DMS153 treated with DMSO at 0.1 percent for 48 hours (cell line): ENCODE results near the gene IDI1.
"Not testable (repeated sequence)": the region's sequence is repeated elsewhere in the genome, so short reads cannot be mapped to it uniquely, and the experiment has no call there.

ENCODE experiments used
- DNase-seq: peaks from one replicate; lab custom pipeline; 2025; ENCODE audit not compliant: unreplicated experiment; lab: John Stamatoyannopoulos, UW

IDI1 gene

DNA sequence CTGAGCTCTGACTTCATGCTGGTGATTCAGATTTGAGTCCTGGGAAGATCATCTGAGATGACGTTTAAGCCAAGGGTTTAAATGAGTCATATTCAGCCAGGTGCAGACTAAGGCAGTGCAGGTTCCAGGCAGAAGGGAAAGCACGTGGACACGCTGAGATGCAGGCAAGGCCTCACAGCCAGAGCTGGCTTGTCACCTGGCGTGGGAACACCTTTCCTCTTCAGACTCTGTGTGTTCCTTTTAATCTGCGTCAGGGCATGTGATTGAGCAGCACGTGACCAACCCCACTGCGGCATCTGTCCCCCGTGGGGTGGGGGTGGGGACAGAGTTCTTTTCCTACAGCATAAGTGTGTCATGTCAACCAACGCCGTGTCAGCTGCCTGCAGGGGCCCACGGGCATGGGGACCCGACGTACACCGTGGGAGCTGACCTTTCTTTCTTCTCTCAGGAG is 12.6 kb downstream of the IDI1 start:
- DNase-seq: no peak

DNA sequence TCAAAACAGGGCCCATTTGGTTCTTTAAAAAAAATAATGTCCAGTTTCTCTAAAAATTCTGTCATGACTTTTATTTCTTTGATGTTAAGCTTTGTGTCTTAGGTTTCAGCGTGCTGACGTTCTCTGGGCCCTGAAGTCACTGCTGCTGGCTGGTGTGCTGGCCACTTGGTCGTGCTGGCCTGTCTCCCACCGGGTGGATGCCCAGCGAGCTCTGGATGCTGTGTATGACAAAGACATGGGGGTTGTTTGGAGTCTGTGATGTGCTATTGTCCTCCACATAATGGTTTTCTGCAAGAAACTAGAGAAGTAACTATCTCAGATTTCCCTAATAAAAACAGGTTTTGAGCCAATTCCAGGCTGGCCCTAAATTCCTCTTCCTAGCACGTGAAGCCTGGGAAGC is 13.7 kb downstream of the IDI1 start:
- no peak for DNase-seq

DNA sequence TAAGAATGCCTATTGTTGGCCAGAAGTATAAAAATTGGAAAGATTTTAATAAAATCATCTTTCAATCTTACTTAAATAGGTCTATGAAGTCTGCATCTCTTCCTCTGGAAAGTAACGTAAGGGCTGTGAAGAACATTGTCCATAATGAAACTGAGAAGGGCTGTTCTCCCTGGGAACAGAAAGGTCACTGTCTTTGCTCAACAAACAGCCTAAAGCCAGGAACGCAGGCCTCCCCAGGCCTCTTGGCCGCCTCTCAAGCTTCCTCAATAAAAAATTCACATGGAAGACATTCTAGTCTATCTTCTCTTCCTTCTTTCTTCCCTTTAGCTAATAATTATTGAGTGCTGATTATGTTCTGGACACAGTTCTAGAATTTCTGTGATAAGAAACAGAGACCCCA is 14.2 kb downstream of the IDI1 start:
- no peak for DNase-seq

DNA sequence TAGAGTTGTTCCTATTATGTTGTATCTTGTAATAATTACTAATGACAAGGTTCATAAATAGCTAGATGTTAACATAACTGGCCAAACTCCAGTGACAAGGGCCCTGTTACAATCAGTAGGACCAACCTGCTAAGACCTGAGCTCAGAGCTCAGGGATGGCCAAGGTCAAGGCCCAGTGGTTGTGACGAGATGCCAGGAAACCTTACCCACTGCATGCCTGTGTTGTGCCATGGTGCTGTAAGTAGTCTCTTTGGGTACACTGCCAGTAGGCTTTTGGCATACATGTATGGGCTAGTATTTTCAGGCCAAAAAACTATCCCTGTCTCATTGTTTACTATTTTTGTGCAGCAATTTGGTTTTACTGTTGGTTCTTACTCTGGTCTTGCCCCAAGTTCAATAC is 15.3 kb downstream of the IDI1 start:
- DNase-seq: no peak

DNA sequence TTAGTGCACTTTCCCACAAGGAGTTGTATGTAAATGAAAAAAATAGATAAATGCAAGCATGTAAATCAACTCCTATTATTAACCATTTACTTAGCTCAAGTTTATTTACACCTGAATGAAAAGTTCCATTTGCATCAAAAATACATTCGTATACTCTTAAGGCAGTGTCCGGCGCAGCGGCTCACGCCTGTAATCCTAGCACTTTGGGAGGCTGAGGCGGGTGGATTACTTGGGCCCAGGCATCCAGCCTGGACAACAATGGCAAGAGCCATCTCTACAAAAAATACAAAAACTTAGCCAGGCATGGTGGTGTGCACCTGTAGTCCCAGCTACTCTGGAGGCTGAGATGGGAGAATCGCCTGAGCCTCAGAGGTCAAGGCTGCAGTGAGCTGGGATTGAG is 19.1 kb downstream of the IDI1 start:
- no peak for DNase-seq

DNA sequence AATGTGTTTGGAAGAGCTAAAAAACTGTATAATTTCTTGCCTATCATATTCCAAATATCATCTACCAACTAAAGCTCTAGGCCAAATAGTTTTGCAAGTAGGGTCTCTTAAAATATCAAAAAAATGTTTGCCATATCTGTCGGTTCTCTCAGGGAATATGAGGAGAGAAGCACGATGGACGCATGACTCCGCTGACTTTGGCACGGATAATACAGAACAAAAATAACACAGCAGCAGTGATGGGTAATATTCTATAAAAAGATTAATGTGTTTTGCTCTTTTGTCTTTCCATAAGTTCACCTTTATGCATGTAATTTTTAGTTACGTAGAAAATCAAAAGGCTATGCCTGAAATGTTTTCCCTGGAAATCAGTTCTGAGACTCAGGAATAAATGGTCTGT is 22.3 kb downstream of the IDI1 start:
- no peak for DNase-seq

DNA sequence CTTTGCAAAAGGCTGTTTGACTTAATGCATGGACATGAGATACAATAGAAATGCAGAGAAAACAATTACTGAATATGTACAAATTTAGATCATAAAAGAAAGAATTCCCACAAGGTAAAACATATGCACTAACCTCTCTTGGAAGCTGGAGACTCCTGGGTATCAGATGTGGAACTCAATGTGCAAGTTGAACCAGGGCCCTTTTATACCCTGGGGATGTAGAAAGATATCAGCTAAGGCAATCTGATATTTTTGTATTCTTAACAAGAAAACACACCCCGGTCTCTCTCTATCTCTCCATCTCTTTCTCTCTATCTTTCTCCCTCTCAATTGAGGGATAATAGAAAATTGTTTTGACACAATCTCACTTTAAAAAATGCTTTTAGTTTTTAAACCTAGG is 23.2 kb downstream of the IDI1 start, which contains the start of gene IDI2:
TSS of gene IDI2 (minus strand) at position 177 of the 400 bp plus-strand sequence. CDS start 1,136 bp downstream, outside the sequence.
- no peak for DNase-seq

DNA sequence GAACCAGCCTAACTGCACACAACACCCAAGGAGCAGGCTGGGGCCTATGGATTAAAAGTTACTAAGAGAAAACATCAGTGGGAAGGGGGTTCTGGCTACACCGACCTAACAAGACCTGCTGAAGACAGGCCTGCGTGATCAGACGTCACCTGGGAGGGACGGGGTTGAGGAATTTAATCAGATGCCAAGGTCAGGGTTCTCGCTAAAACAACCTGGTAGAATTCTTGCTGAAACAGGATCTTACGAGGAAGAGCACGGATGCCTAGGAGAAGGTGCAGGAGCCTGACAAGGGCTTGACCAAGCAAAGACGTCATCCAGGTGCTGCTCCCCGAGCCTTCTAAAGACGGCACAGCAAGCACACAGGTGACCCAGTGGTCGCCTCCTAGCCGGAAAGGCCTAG is 24.8 kb downstream of the IDI1 start:
- DNase-seq: no peak

DNA sequence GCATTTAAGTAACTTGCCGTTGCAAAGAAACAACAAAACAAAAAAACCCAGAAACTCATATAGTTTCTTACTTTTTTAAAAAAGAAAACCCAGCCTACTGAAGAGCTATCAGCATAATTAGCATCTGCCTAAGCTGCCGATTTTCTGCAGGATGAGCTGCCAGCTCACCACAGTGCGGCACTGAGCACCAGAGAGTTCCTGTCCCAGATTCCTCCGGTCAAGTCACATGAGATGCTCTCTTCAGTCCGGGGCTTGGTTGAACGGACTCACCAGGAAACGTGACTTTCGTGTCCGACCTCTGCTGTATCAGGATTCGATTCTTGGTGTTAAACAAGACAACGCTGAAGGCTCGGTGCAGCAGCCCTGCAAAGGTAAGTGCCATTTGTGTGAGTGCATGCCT is 26.5 kb downstream of the IDI1 start:
- DNase-seq: no peak

DNA sequence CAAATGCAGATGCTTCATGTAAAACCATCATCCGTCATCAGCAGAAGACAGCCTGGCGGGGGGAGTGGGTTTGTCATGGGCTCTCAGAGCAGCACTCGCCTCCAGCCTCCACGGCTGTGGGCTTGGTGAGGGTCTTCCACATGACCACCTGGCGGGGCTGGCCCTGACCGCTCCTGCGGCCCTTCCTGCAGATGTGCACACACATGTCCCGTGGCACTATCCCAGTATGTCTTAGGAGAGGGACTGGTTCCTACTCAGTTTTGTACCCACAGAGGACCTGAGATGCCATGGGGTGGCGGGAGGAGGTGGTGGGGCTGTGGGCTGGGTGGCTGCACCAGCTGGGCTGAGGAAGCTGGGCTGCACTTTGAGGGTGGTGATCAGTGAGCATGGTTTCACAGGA is 28.0 kb downstream of the IDI1 start:
- no peak for DNase-seq

DNA sequence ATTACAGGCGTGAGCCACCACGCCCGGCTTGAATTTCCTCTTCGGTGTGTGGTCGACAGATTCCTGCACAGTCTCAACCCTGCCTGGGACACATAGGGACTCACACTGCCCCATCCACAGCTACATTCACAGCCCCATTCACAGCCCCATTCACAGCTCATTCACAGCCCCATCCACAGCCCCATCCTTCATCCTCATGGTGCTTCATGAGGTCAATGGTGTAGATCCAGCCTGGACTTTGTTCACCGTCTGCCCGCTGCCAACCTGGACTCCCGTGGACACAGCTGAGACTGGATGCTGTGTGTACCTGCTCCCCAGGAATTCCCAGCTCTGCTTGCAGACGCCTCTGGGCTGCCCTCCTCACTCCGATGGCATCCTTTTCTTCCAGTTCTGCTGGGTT is 28.5 kb downstream of the IDI1 start:
- no peak for DNase-seq

DNA sequence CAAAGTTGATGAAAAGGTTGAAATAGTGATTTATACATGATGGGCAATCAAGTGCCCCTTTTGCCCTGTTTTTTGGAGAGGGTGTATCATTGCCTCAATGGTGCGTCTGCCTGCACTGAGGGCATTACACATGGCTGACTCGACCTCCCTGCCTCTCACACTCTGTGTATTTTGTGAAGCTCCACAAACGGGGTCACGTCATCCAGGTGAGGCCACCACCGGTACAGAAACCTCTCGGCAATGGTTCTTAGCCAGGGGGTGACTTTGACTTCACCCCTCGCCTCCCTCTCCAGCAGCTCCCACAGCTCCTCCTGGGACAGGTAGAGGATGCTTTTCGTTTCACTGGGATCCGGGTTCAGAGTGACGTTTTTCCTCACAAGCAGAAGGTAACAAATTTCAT is 29.6 kb downstream of the IDI1 start:
- DNase-seq: no peak

DNA sequence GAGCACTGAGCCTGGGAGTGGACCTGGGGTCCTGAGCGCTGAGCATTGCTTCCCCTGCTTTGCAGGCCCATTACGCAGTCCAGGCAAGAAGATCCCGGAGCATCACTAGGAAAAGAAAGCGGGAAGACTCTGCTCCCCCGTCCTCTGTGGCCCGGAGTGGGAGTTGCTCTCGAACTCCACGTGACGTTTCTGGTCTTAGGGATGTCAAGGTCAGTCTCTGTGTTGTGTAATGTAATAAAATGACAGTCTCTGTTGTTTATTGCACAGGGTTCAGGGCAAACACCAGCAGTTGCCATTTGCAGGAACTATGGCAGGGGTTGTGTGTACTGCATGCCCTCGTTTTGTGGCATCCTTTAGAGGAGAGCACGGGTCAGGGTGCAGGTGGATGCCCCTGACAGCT is 33.2 kb downstream of the IDI1 start:
- no peak for DNase-seq

DNA sequence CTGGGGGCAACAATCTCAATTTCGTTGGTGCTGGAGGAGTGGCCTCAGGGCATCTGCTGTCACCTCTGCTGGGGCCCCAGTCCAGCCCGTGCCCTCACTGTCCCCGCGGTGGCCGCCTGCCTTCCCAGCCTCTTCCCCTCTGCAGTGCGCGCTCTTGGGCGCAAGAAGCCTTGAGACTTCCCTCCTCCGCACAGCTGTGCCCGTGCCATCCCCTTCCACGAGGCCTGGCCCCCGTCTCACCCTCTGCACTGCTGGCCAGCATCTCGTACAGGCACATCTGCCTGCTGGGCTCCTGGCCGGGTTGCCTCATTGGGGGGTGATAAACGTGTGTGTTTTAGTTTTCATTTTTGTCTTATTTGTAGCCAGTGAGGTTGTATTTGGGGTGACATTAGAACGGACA is 37.2 kb downstream of the IDI1 start:
- DNase-seq: no peak

DNA sequence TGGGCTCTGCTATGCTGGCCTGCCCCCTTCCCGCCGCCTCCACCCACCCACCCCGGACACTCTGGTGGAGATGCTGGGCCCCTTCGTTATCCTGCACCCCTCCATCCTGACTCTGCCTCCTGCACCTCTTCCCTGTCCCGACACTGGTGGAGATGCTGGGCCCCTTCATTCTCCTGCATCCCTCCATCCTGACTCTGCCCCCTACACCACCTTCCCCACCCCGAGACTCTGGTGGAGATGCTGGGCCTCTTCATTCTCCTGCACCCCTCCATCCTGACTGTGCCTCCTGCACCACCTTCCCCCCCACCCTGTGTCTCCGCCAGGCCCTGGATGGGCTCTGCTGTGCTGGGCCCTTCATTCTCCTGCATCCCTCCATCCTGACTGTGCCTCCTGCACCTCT is 38.2 kb downstream of the IDI1 start:
- no peak for DNase-seq

DNA sequence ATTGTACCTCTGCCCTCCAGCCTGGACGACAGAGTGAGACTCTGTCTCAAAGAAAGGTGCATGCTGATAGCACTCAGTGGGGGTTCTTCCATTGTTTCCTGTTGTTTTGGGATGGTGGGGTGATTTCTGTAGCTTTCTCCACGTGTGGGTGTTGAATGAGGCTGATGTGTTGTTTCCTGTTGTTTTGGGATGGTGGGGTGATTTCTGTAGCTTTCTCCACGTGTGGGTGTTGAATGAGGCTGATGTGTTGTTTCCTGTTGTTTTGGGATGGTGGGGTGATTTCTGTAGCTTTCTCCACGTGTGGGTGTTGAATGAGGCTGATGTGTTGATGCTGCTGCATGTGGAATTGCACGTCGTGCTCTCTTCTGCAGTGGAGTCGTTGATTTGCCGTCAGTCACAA is 39.0 kb downstream of the IDI1 start:
- DNase-seq: not testable (repeated sequence)

DNA sequence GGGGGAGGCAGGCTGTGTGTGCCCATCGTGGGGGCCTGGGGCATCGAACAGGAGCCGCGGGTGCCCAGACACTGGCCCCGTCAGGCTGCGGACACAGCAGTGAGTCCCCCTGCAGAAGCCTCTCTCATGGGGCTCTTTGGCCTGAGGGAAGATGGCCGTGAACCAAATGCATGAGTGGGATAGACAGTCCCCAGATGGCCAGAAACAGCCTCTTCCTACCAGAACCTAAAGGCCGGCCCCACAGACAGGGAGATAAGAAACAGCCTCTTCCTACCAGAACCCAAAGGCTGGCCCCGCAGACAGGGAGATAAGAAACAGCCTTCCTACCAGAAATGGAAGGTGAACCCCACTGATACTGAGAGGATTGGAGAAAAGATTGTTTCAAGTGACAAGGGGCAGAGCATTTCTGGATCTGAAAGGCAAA is 39.8 kb downstream of the IDI1 start:
- DNase-seq: no peak

DNA sequence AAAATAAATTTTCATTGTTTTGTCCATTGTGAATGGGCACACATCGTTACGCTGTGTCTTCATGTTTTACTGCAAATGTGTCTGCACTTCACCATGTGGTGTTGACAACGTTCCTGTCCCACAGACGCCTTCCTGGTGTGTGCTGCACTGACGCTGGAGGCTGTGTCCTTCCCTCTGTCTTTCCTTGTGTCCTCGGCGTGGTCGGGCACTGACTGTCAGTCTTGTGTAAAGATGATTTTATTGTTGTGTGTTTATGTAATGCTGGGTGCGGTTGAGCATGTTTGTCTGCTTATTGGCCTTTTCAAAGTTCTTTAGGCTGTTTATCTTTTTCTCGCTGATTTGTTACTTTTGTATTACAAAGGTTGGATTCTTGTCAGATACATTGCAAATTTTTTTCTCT is 41.3 kb downstream of the IDI1 start:
- DNase-seq: no peak

DNA sequence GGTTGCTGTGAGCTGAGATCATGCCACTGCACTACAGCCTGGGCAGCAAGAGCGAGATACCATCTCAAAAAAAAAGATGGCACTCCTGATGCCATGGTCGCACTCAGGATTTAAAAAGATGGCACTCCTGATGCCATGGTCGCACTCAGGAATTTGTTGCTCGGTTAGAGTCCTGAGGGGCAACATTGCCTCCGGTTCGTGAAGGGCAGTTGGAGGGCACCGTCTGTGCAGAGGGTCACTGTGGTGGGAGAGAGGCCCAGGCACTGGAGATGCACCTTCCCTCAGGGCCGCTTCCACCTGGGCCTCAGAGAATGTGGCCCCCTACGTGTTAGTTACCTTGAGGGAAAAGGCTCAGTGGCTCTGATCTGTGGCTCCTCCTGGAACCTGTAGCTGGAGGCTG is 42.3 kb downstream of the IDI1 start:
- no peak for DNase-seq

DNA sequence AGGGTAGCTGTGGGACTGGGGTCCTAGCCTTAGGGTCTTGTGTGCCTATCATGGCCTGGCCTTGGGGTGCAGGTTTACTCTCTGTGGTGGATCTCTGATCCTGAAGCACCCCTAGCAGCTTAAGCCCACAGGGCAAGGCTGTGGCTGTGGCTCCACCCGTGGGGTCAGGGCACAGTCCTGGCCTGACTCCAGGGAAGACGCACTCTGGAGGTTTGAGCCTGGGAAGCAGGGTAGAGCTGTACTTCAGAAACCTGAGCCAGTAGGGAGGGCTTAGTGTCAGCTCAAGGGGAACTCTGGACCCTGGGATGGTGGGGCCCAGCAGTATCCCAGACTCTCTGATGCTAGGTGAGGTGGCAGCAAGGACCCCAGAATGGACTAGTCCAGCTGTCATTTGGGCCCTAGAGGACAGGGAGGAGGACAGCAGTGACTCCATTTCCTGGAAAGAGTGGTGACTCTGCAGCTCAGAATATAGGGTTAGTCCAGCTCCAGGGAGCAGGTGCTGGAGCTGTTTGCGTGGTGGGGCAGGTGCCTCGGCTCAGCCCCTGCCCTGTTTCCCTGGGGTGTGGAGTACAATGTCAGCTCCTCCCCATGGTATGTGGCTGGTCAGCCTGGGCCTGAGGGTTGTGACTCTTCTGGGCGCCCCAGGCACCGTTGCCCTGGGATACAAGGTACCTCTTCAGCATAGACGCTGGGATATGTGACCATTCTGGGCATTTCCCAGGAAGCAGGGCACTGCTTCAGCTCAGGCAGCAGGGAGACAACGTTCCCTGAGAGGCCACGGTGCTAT is 44.8 kb downstream of the IDI1 start:
- no peak for DNase-seq

DNA sequence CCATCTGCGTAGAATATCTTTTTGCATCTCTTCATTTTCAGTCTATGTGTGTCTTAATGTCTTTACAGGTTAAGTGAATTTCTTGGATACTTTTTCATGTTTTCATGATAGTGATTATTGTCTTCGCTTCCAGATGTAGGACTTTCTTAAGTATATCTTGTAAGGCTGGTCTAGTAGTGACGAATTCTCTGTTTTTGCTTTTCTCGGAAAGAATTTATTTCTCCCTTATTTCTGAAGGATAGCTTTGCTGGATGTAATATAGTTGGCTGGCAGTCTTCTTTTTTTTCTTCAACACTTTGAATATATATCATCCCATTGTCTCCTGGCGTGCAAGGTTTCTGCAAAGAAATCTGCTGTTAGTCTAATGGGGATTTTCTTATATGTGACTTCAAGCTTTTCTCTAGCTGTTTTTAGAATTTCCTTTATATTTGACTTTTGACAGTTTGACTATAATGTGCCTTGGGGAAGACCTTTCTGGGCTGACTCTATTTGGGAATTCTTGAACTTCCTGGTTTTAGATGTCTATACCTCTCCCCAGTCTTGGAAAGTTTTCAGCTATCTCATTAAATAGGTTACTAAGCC is 46.4 kb downstream of the IDI1 start:
- no peak for DNase-seq

DNA sequence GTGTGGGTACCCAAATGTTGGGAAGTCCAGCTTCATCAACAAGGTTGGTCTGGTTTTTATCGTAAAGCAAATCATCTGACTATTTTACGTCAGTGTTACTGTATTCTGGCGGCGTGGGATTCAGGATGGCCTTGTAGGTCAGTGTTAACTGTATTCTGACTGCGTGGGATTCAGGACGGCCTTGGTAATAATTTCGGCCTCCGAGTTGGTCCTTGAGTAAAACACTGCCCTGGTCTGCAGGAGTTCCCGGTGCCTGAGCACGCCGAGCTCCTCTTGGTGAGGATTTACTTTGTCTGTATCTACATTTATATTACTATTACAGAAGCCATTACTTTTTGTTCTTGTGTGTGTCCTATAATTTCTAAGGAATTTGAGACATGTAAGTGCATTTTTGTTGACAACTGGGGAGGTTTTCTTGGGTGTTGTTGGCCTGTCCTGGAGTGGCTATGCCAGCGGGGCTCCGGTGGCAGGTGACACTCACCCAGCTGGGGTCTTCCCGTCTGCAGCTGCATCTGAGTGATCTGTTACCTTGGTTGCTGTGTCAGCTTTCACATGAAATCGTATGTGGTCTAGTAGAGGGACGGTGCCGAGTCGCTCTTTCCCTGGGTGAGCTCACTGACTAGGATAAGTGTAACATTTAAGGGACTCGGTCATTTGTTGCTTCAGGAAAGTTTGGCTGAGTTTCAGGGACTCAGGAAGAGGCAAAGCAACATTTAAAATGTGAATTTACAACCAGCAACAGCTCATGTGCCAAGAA is 51.5 kb downstream of the IDI1 start:
- DNase-seq: no peak
